WERI-Rb-1 (cell line): Measurements from ENCODE around the gene ADGRD2.

Experiments
- DNase-seq: peaks from one replicate; pipeline ENCODE4 v3.0.0-alpha.2; 2020
- H3K27ac ChIP-seq: fragments of 250-450 bp; sonication (Bioruptor Pico); 2 replicates; pipeline ENCODE4 v1.5.1; 2020; ENCODE audit warnings: mild to moderate bottlenecking, moderate library complexity
- H3K27me3 ChIP-seq: fragments of 250-450 bp; sonication (Bioruptor Pico); 2 replicates; pipeline ENCODE4 v1.5.1; 2021; ENCODE audit warnings: mild to moderate bottlenecking, low read depth, moderate library complexity; ENCODE audit not compliant: insufficient read depth, severe bottlenecking
- H3K36me3 ChIP-seq: fragments of 250-450 bp; sonication (Bioruptor Pico); 2 replicates; pipeline ENCODE4 v1.5.1; 2020; ENCODE audit warnings: mild to moderate bottlenecking, moderate library complexity
- H3K4me3 ChIP-seq: 2 replicates; pipeline ENCODE4 v1.5.1; 2011; ENCODE audit warnings: low read depth, mild to moderate bottlenecking, control low read depth, low read length
- H3K9me3 ChIP-seq: fragments of 250-450 bp; sonication (Bioruptor Pico); 2 replicates; pipeline ENCODE4 v1.5.1; 2021; ENCODE audit warnings: mild to moderate bottlenecking, moderate library complexity; ENCODE audit not compliant: severe bottlenecking
- CTCF ChIP-seq: IDR thresholded peaks from 2 replicates; pipeline ENCODE4 v1.5.1; 2011; ENCODE audit warnings: low read depth, mild to moderate bottlenecking, control low read depth, inconsistent platforms, low read length

Gene ADGRD2

GRCh38 chr9:124450241-124450924, at the start of gene ADGRD2:
ADGRD2 (plus strand) TSS chr9:124450451; CDS start chr9:124451667, 1,216 bp downstream.
- no peak for TF ChIP-seq CTCF
- no peak within 1 kb of the TSS for H3K4me3 ChIP-seq
- DNase-seq: no peak

GRCh38 chr9:124403246-124403645, 47.0 kb upstream of the ADGRD2 start:
- Histone ChIP-seq H3K36me3 (peaks cover 79% of the 10 kb centered on the region), H3K9me3 (no peaks in the 10 kb centered on the region), H3K27me3 (no peaks in the 10 kb centered on the region), H3K27ac (no peak overlapping the region), H3K4me3 (no peak overlapping the region)
- TF ChIP-seq CTCF: no peak
- DNase-seq: no peak

More at GRCh38 chr9:124450241-124450924, at the start of gene ADGRD2:
- Histone ChIP-seq H3K9me3 (no peaks in the 10 kb centered on the region), H3K27ac (no peak within 1 kb of the TSS), H3K36me3 (no peaks in the 10 kb centered on the region), H3K27me3 (no peaks in the 10 kb centered on the region)

GRCh38 chr9:124409410-124409809, 40.8 kb upstream of the ADGRD2 start:
- H3K4me3 ChIP-seq: no peak overlapping the region
- H3K36me3 ChIP-seq: peaks cover 95% of the 10 kb centered on the region
- no peaks in the 10 kb centered on the region for H3K9me3 ChIP-seq
- no peaks in the 10 kb centered on the region for H3K27me3 ChIP-seq
- TF ChIP-seq CTCF: no peak
- no peak overlapping the region for H3K27ac ChIP-seq
- no peak for DNase-seq

GRCh38 chr9:124410321-124410913, 39.8 kb upstream of the ADGRD2 start:
- TF ChIP-seq CTCF: no peak
- H3K36me3 ChIP-seq: peaks cover 85% of the 10 kb centered on the region
- H3K9me3 ChIP-seq: no peaks in the 10 kb centered on the region
- H3K27me3 ChIP-seq: no peaks in the 10 kb centered on the region
- H3K4me3 ChIP-seq: no peak overlapping the region
- no peak overlapping the region for H3K27ac ChIP-seq
- DNase-seq: no peak

GRCh38 chr9:124411514-124412227, 38.6 kb upstream of the ADGRD2 start:
- H3K4me3 ChIP-seq: no peak overlapping the region
- H3K36me3 ChIP-seq: peaks cover 74% of the 10 kb centered on the region
- peaks cover 2% of the 10 kb centered on the region for H3K9me3 ChIP-seq
- TF ChIP-seq CTCF: no peak
- no peak for DNase-seq
- no peaks in the 10 kb centered on the region for H3K27me3 ChIP-seq
- H3K27ac ChIP-seq: no peak overlapping the region
